ENCODE results near the gene ZNF615.
"Not testable (repeated sequence)": the region's sequence is repeated elsewhere in the genome, so short reads cannot be mapped to it uniquely, and the experiment has no call there.

Gene ZNF615

DNA sequence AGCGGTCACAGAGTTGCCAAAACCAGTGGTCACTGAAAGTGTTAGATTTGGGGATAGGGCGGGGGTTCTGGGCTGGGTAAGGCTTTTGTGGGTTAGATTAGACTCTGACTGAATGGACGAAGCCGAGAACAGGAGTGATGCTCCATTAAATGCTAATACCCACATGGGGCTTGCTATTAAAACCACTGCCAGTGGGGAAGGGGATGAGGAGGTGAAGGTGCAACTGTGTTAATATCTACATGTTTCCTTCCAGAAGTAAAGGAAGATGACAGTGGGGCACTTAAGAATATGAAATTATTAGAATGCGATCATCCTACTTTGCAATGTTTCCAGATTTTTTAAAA is 20.7 kb upstream of the ZNF615 start:
- in situ Hi-C loops (cut with HindIII; ENCODE audit: low pct_ligation_motif_present, low sequenced_read_pairs) = no loop called here
- peak overlapping the region; percentile 93 for H3K4me3 ChIP-seq (ENCODE audit: low read depth, low read length)

GRCh38 chr19:52028027-52028779 is 20.2 kb upstream of the ZNF615 start, which contains the start of gene ZNF614:
Gene ZNF614 (minus strand): TSS chr19:52028379. CDS start chr19:52025745, 2,634 bp downstream.
- TF ChIP-seq, protein P1, sequence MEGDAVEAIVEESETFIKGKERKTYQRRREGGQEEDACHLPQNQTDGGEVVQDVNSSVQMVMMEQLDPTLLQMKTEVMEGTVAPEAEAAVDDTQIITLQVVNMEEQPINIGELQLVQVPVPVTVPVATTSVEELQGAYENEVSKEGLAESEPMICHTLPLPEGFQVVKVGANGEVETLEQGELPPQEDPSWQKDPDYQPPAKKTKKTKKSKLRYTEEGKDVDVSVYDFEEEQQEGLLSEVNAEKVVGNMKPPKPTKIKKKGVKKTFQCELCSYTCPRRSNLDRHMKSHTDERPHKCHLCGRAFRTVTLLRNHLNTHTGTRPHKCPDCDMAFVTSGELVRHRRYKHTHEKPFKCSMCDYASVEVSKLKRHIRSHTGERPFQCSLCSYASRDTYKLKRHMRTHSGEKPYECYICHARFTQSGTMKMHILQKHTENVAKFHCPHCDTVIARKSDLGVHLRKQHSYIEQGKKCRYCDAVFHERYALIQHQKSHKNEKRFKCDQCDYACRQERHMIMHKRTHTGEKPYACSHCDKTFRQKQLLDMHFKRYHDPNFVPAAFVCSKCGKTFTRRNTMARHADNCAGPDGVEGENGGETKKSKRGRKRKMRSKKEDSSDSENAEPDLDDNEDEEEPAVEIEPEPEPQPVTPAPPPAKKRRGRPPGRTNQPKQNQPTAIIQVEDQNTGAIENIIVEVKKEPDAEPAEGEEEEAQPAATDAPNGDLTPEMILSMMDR (IDR thresholded peaks at IDR 0.05; ENCODE audit: low read depth, low read length, missing control alignments) = no peak
- Histone ChIP-seq H3K27ac (peak within 1 kb of the TSS; percentile 83), H3K4me3 (ENCODE audit: low read depth, low read length) (peak within 1 kb of the TSS; percentile 93), H3K27me3 (replicated peaks) (no peaks in the 10 kb centered on the region), H3K36me3 (replicated peaks) (peaks cover 24% of the 10 kb centered on the region)
- in situ Hi-C loops (cut with HindIII; ENCODE audit: low pct_ligation_motif_present, low sequenced_read_pairs) = no loop called here
- DNase-seq = peak; percentile 89

More for the DNA sequence above, 20.7 kb upstream of the ZNF615 start:
- H3K36me3 ChIP-seq (replicated peaks) = peaks cover 24% of the 10 kb centered on the region
- TF ChIP-seq, protein P1 (IDR thresholded peaks at IDR 0.05; ENCODE audit: low read depth, low read length, missing control alignments) = no peak
- no peaks in the 10 kb centered on the region for H3K27me3 ChIP-seq (replicated peaks)
- peak overlapping the region; percentile 83 for H3K27ac ChIP-seq
- no peak for DNase-seq

- H3K27ac ChIP-seq; H3K4me3 ChIP-seq (ENCODE audit: low read depth, low read length); H3K27me3 ChIP-seq (replicated peaks); in situ Hi-C loops (cut with HindIII; ENCODE audit: low pct_ligation_motif_present, low sequenced_read_pairs); DNase-seq: not testable (repeated sequence)
- peaks cover 32% of the 10 kb centered on the region for H3K36me3 ChIP-seq (replicated peaks)
Measured at GRCh38 chr19:52026255-52026990, 18.4 kb upstream of the ZNF615 start.

DNA sequence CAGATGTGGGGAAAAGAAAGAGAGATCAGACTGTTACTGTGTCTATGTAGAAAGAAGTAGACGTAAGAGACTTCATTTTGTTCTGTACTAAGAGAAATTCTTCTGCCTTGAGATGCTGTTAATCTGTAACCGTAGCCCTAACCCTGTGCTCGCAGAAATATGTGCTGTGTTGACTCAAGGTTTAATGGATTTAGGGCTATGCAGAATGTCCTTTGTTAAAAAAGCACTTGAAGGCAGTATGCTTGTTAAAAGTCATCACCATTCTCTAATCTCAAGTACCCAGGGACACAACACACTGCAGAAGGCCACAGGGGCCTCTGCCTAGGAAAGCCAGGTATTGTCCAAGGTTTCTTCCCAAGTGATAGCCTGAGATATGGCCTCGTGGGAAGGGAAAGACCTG is 16.5 kb upstream of the ZNF615 start:
- DNase-seq; H3K27me3 ChIP-seq (replicated peaks); in situ Hi-C loops (cut with HindIII; ENCODE audit: low pct_ligation_motif_present, low sequenced_read_pairs); H3K4me3 ChIP-seq (ENCODE audit: low read depth, low read length); H3K27ac ChIP-seq: not testable (repeated sequence)
- H3K36me3 ChIP-seq (replicated peaks) = peaks cover 48% of the 10 kb centered on the region

DNA sequence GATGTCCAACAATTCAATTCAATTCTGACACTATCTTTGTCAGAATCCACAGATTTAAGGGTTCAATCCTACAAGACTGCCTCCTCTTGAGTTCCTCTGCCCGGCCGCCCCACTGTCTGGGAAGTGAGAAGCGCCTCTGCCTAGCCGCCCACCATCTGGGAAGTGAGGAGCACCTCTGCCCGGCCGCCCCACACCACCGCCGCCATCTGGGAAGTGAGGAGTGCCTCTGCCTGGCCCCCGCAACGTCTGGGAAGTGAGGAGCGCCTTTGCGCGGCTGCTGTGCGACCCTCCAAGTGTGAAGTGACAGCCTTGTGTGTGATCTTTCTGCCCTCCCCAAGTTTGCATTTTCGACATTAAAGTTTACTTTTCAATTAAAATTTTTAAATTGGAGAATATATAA is 14.2 kb upstream of the ZNF615 start:
- TF ChIP-seq, protein P1 (IDR thresholded peaks at IDR 0.05; ENCODE audit: low read depth, low read length, missing control alignments) = no peak
- Histone ChIP-seq H3K4me3 (ENCODE audit: low read depth, low read length) (no peak overlapping the region), H3K27me3 (replicated peaks) (no peaks in the 10 kb centered on the region), H3K27ac (no peak overlapping the region), H3K36me3 (replicated peaks) (peaks cover 61% of the 10 kb centered on the region)
- in situ Hi-C loops (cut with HindIII; ENCODE audit: low pct_ligation_motif_present, low sequenced_read_pairs) = no loop called here
- DNase-seq = no peak

DNA sequence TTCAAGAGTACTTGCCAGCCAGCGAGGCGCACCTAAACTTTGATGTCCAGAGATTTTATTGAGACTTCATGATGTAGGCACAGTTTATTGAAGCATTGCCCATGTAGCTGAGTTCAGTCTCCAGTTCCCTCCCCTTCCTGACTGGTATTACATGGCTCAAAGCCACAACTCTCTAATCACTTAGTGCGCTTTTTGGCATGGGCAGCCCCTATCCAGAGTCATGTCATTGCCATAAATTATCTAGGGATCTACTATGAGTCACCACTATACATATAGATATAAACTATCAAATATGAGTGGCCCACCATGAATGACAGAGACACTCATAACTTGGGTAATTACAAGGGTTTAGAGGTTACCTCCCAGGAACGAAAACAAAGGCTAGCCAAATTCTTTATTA is 12.5 kb upstream of the ZNF615 start:
- TF ChIP-seq, protein P1 (IDR thresholded peaks at IDR 0.05; ENCODE audit: low read depth, low read length, missing control alignments) = no peak
- Histone ChIP-seq H3K36me3 (replicated peaks) (peaks cover 76% of the 10 kb centered on the region), H3K4me3 (ENCODE audit: low read depth, low read length) (no peak overlapping the region), H3K27me3 (replicated peaks) (no peaks in the 10 kb centered on the region), H3K27ac (no peak overlapping the region)
- no peak for DNase-seq
- in situ Hi-C loops (cut with HindIII; ENCODE audit: low pct_ligation_motif_present, low sequenced_read_pairs) = no loop called here

Data from brain microvascular endothelial cell (primary cell).